Activated CD8-positive, alpha-beta T cell treated with anti-CD3 and anti-CD28 coated beads, Interleukin-2, amount 10 ng/mL, durations not matched to agents 7 days and 5 days (primary cell): ENCODE results near the gene PRMT3. TPM values are rescaled to one million over a fixed set of nuclear protein-coding genes. Genes with fewer than 3 reads are reported as not detected.

Experiments
- ATAC-seq: fragments of 150-1000 bp; cut with Tn5 transposase; one replicate; pipeline ENCODE4 v1.10.0; 2021; ENCODE audit warnings: moderate library complexity
- CTCF ChIA-PET: fragments of 350-600 bp; sonication (Branson Sonifier 250); formaldehyde crosslinking; loops from one replicate; lab custom pipeline; 2021; ENCODE audit warnings: antibody characterized with exemption; lab: Charles Lee
- POLR2A ChIA-PET: fragments of 350-600 bp; sonication (Branson Sonifier 250); formaldehyde crosslinking; loops from one replicate; lab custom pipeline; 2021; ENCODE audit warnings: antibody characterized with exemption; lab: Charles Lee
- DNase-seq: peaks from one replicate; pipeline ENCODE4 v3.0.0-alpha.2; 2020
- H3K27ac Mint-ChIP-seq: one replicate; pipeline ENCODE4 v1.8.0; 2021; ENCODE audit warnings: mild to moderate bottlenecking, mixed read lengths
- H3K27me3 Mint-ChIP-seq: one replicate; pipeline ENCODE4 v1.8.0; 2021; ENCODE audit warnings: low read depth, mixed read lengths
- H3K36me3 Mint-ChIP-seq: one replicate; pipeline ENCODE4 v1.8.0; 2021; ENCODE audit warnings: low read depth, mixed read lengths
- H3K4me1 Mint-ChIP-seq: one replicate; pipeline ENCODE4 v1.8.0; 2021; ENCODE audit warnings: low read depth, mixed read lengths
- H3K4me3 Mint-ChIP-seq: one replicate; pipeline ENCODE4 v1.8.0; 2021; ENCODE audit warnings: mild to moderate bottlenecking, mixed read lengths
- H3K9me3 Mint-ChIP-seq: one replicate; pipeline ENCODE4 v1.8.0; 2022; ENCODE audit warnings: mixed read lengths; ENCODE audit not compliant: insufficient read depth
- total RNA-seq, 2 experiments: library from RNA; stranded (reverse); gene quantifications; one replicate each; pipeline ENCODE4 v1.2.3, GENCODE V29; 2021

The PRMT3 gene
- total RNA-seq, 2 experiments from 2014 or later: 17.1 to 19.9 TPM

- Mint-ChIP-seq H3K4me1 (no peaks in the 10 kb centered on the region), H3K36me3 (peaks cover 11% of the 10 kb centered on the region), H3K27me3 (no peaks in the 10 kb centered on the region), H3K27ac (no peak overlapping the region), H3K4me3 (no peak overlapping the region), H3K9me3 (no peaks in the 10 kb centered on the region)
- ChIA-PET POLR2A (no interaction called here), CTCF (no interaction called here)
- no peak for ATAC-seq
- no peak for DNase-seq
Measured at GRCh38 chr11:20429216-20429615, 41.7 kb downstream of the PRMT3 start.

- ATAC-seq (no peak), DNase-seq (no peak)
- Mint-ChIP-seq H3K4me1 (peaks cover 6% of the 10 kb centered on the region), H3K4me3 (no peak overlapping the region), H3K9me3 (no peaks in the 10 kb centered on the region), H3K36me3 (peaks cover 24% of the 10 kb centered on the region), H3K27ac (no peak overlapping the region), H3K27me3 (no peaks in the 10 kb centered on the region)
- CTCF ChIA-PET: no interaction called here
- POLR2A ChIA-PET: no interaction called here
Measured at GRCh38 chr11:20438637-20439036, 51.1 kb downstream of the PRMT3 start.

- ChIA-PET POLR2A (no interaction called here), CTCF (interaction anchor here (0.7 to 1.7 kb wide), 10 partner anchors 9 to 1202 kb away, joined by 3 to 21 read pairs (median 3); no protein-coding TSS in a partner anchor)
- ATAC-seq (no peak), DNase-seq (no peak)
- H3K4me1 Mint-ChIP-seq: peaks cover 3% of the 10 kb centered on the region
- no peaks in the 10 kb centered on the region for H3K9me3 Mint-ChIP-seq
- no peaks in the 10 kb centered on the region for H3K36me3 Mint-ChIP-seq
- H3K27me3 Mint-ChIP-seq: no peaks in the 10 kb centered on the region
- H3K4me3 Mint-ChIP-seq: no peak overlapping the region
- no peak overlapping the region for H3K27ac Mint-ChIP-seq
Measured at GRCh38 chr11:20443596-20443995, 56.1 kb downstream of the PRMT3 start.

- POLR2A ChIA-PET: no interaction called here
- H3K4me3 Mint-ChIP-seq: no peak overlapping the region
- peaks cover 3% of the 10 kb centered on the region for H3K4me1 Mint-ChIP-seq
Measured at GRCh38 chr11:20444535-20444934, 57.0 kb downstream of the PRMT3 start.

GRCh38 chr11:20448834-20449233 lies 61.3 kb downstream of the PRMT3 start:
- Mint-ChIP-seq H3K27me3 (no peaks in the 10 kb centered on the region), H3K27ac (no peak overlapping the region), H3K9me3 (no peaks in the 10 kb centered on the region), H3K36me3 (peaks cover 7% of the 10 kb centered on the region), H3K4me1 (peaks cover 14% of the 10 kb centered on the region), H3K4me3 (no peak overlapping the region)
- ChIA-PET POLR2A (no interaction called here), CTCF (no interaction called here)
- ATAC-seq (no peak), DNase-seq (no peak)

More at GRCh38 chr11:20444535-20444934, 57.0 kb downstream of the PRMT3 start:
- CTCF ChIA-PET: interaction anchor here (0.8 to 1.7 kb wide), 7 partner anchors 8 to 58 kb away, joined by 3 to 21 read pairs (median 5); no protein-coding TSS in a partner anchor
- DNase-seq (no peak), ATAC-seq (no peak)
- Mint-ChIP-seq H3K27me3 (no peaks in the 10 kb centered on the region), H3K36me3 (no peaks in the 10 kb centered on the region), H3K9me3 (no peaks in the 10 kb centered on the region), H3K27ac (no peak overlapping the region)

- ChIA-PET CTCF (no interaction called here), POLR2A (no interaction called here)
- H3K4me1 Mint-ChIP-seq: peaks cover 14% of the 10 kb centered on the region
- H3K36me3 Mint-ChIP-seq: peaks cover 7% of the 10 kb centered on the region
- H3K4me3 Mint-ChIP-seq: no peak overlapping the region
- DNase-seq (no peak), ATAC-seq (no peak)
- H3K9me3 Mint-ChIP-seq: no peaks in the 10 kb centered on the region
- H3K27me3 Mint-ChIP-seq: no peaks in the 10 kb centered on the region
- H3K27ac Mint-ChIP-seq: peak overlapping the region; percentile 26
Measured at GRCh38 chr11:20450829-20451228, 63.3 kb downstream of the PRMT3 start.

GRCh38 chr11:20451568-20451967 lies 64.1 kb downstream of the PRMT3 start:
- H3K9me3 Mint-ChIP-seq: no peaks in the 10 kb centered on the region
- H3K4me3 Mint-ChIP-seq: no peak overlapping the region
- DNase-seq: no peak
- H3K36me3 Mint-ChIP-seq: peaks cover 8% of the 10 kb centered on the region
- POLR2A ChIA-PET: no interaction called here
- no peak for ATAC-seq
- no peaks in the 10 kb centered on the region for H3K27me3 Mint-ChIP-seq
- CTCF ChIA-PET: interaction anchor here (1.7 to 1.8 kb wide), 2 partner anchors 8 to 11 kb away, joined by 3 to 5 read pairs; no protein-coding TSS in a partner anchor
- peaks cover 14% of the 10 kb centered on the region for H3K4me1 Mint-ChIP-seq
- H3K27ac Mint-ChIP-seq: no peak overlapping the region

GRCh38 chr11:20452585-20452984 lies 65.1 kb downstream of the PRMT3 start:
- Mint-ChIP-seq H3K4me3 (no peak overlapping the region), H3K27ac (no peak overlapping the region), H3K27me3 (no peaks in the 10 kb centered on the region), H3K9me3 (no peaks in the 10 kb centered on the region), H3K4me1 (peaks cover 14% of the 10 kb centered on the region), H3K36me3 (peaks cover 9% of the 10 kb centered on the region)
- DNase-seq: no peak
- ATAC-seq: no peak
- POLR2A ChIA-PET: no interaction called here
- CTCF ChIA-PET: interaction anchor here (1.7 to 1.8 kb wide), 2 partner anchors 9 to 10 kb away, joined by 3 to 5 read pairs; no protein-coding TSS in a partner anchor

GRCh38 chr11:20453657-20454316 lies 66.3 kb downstream of the PRMT3 start:
- no peak for DNase-seq
- no peak overlapping the region for H3K27ac Mint-ChIP-seq
- POLR2A ChIA-PET: no interaction called here
- H3K4me1 Mint-ChIP-seq: peaks cover 14% of the 10 kb centered on the region
- H3K9me3 Mint-ChIP-seq: no peaks in the 10 kb centered on the region
- no peak for ATAC-seq
- no peak overlapping the region for H3K4me3 Mint-ChIP-seq
- no peaks in the 10 kb centered on the region for H3K27me3 Mint-ChIP-seq
- CTCF ChIA-PET: interaction anchor here (1.0 kb wide), 1 partner anchor 57 kb away, joined by 3 read pairs; no protein-coding TSS in a partner anchor
- H3K36me3 Mint-ChIP-seq: peaks cover 10% of the 10 kb centered on the region

- Mint-ChIP-seq H3K27me3 (no peaks in the 10 kb centered on the region), H3K27ac (no peak overlapping the region), H3K9me3 (no peaks in the 10 kb centered on the region), H3K4me3 (no peak overlapping the region), H3K36me3 (peaks cover 11% of the 10 kb centered on the region), H3K4me1 (no peaks in the 10 kb centered on the region)
- ChIA-PET POLR2A (no interaction called here), CTCF (no interaction called here)
- ATAC-seq: no peak
- no peak for DNase-seq
Measured at GRCh38 chr11:20457001-20457799, 69.7 kb downstream of the PRMT3 start.

GRCh38 chr11:20457934-20458680 lies 70.6 kb downstream of the PRMT3 start:
- ChIA-PET CTCF (no interaction called here), POLR2A (no interaction called here)
- Mint-ChIP-seq H3K36me3 (peaks cover 9% of the 10 kb centered on the region), H3K4me1 (no peaks in the 10 kb centered on the region), H3K27me3 (no peaks in the 10 kb centered on the region), H3K27ac (no peak overlapping the region), H3K4me3 (no peak overlapping the region), H3K9me3 (no peaks in the 10 kb centered on the region)
- DNase-seq: no peak
- no peak for ATAC-seq
